ENCODE data around the gene COL9A3. TPM values are rescaled to one million over a fixed set of nuclear protein-coding genes. Genes with fewer than 3 reads are reported as not detected.

Gene COL9A3
- total RNA-seq, 4 donors from 2014 or later: 8.8 to 29.9 (median 14.3) TPM

DNA sequence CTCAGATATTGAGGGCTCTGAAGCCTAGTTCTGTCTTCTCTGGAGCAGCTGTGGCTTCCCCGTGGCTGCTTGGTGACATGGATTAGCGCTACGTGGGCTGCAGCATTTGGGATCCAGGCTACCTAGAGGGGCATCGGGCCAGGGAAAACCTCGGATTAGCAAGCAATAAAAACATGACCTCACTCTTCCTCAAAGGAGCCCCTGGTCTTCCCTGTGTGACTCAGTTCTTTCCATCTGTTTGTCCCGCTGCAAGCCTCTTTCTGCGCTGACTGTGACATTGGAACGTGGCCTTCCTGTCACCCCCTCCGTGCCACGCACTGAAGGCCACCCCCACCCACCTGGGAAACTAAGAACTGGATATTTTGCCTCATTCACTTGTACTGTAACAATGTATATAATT is 17.0 kb upstream of the COL9A3 start:
- WGBS, 2 donors (ENCODE audit: low coverage in 1 of 2): 50 to 87% methylated on average over 3 to 7 of the region's 10 CpGs
- no peaks in the 10 kb centered on the region for H3K9me3 ChIP-seq
- TF ChIP-seq, protein P1, sequence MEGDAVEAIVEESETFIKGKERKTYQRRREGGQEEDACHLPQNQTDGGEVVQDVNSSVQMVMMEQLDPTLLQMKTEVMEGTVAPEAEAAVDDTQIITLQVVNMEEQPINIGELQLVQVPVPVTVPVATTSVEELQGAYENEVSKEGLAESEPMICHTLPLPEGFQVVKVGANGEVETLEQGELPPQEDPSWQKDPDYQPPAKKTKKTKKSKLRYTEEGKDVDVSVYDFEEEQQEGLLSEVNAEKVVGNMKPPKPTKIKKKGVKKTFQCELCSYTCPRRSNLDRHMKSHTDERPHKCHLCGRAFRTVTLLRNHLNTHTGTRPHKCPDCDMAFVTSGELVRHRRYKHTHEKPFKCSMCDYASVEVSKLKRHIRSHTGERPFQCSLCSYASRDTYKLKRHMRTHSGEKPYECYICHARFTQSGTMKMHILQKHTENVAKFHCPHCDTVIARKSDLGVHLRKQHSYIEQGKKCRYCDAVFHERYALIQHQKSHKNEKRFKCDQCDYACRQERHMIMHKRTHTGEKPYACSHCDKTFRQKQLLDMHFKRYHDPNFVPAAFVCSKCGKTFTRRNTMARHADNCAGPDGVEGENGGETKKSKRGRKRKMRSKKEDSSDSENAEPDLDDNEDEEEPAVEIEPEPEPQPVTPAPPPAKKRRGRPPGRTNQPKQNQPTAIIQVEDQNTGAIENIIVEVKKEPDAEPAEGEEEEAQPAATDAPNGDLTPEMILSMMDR (IDR thresholded peaks at IDR 0.05): no peak
- no peak for TF ChIP-seq POLR2A (IDR thresholded peaks at IDR 0.05)
- no peak for TF ChIP-seq EP300 (IDR thresholded peaks at IDR 0.05)
- no peak for TF ChIP-seq POLR2AphosphoS5 (IDR thresholded peaks at IDR 0.05)

GRCh38 chr20:62800314-62801259 is 16.3 kb upstream of the COL9A3 start:
- TF ChIP-seq EP300 (IDR thresholded peaks at IDR 0.05): no peak
- TF ChIP-seq POLR2A (IDR thresholded peaks at IDR 0.05): no peak
- TF ChIP-seq, protein P1 (IDR thresholded peaks at IDR 0.05): no peak
- Histone ChIP-seq H3K27me3 (no peaks in the 10 kb centered on the region), H3K36me3 (peaks cover 0 to 38% of the 10 kb centered on the region in 2 donors), H3K9me3 (no peaks in the 10 kb centered on the region), H3K4me3 (no peak overlapping the region), H3K4me1 (peaks cover 0 to 38% (median 7%) of the 10 kb centered on the region in 3 donors), H3K27ac (no peak overlapping the region)
- 82% methylated on average over 17 of the region's 26 CpGs for WGBS, 2 donors (ENCODE audit: low coverage in 1 of 2)
- no peak for ATAC-seq

More for the DNA sequence above, 17.0 kb upstream of the COL9A3 start:
- H3K27ac ChIP-seq: no peak overlapping the region
- peaks cover 0 to 38% of the 10 kb centered on the region in 2 donors for H3K36me3 ChIP-seq
- peaks cover 0 to 42% (median 7%) of the 10 kb centered on the region in 3 donors for H3K4me1 ChIP-seq
- no peak overlapping the region for H3K4me3 ChIP-seq
- no peak for ATAC-seq
- no peaks in the 10 kb centered on the region for H3K27me3 ChIP-seq

GRCh38 chr20:62801284-62802010 is 15.4 kb upstream of the COL9A3 start:
- 100% methylated on average over 1 of the region's 15 CpGs; no CpG with 5 or more reads in 1 of the 2 donors for WGBS, 2 donors (ENCODE audit: low coverage in 1 of 2)
- no peak for ATAC-seq
- Histone ChIP-seq H3K27me3 (no peaks in the 10 kb centered on the region), H3K27ac (no peak overlapping the region), H3K4me3 (no peak overlapping the region), H3K36me3 (peaks cover 0 to 40% of the 10 kb centered on the region in 2 donors), H3K9me3 (no peaks in the 10 kb centered on the region), H3K4me1 (peaks cover 0 to 41% (median 14%) of the 10 kb centered on the region in 3 donors)
- TF ChIP-seq EP300 (IDR thresholded peaks at IDR 0.05) (no peak), POLR2AphosphoS5 (IDR thresholded peaks at IDR 0.05) (no peak)
- TF ChIP-seq, protein P1 (IDR thresholded peaks at IDR 0.05): no peak

- TF ChIP-seq, protein P1 (IDR thresholded peaks at IDR 0.05): no peak
- TF ChIP-seq POLR2A (IDR thresholded peaks at IDR 0.05) (no peak), EP300 (IDR thresholded peaks at IDR 0.05) (no peak), POLR2AphosphoS5 (IDR thresholded peaks at IDR 0.05) (no peak)
- Histone ChIP-seq H3K4me3 (no peak overlapping the region), H3K36me3 (peaks cover 0 to 47% of the 10 kb centered on the region in 2 donors), H3K9me3 (no peaks in the 10 kb centered on the region), H3K4me1 (peaks cover 0 to 44% (median 18%) of the 10 kb centered on the region in 3 donors), H3K27ac (no peak overlapping the region), H3K27me3 (no peaks in the 10 kb centered on the region)
- ATAC-seq: no peak
- no CpG with 5 or more reads among the region's 22 CpGs for WGBS, 2 donors (ENCODE audit: low coverage in 1 of 2)
These were observed 14.7 kb upstream of the COL9A3 start for GRCh38 chr20:62802026-62802712.
